Measurements from ENCODE around the gene ACTRT2. TPM values are rescaled to one million over a fixed set of nuclear protein-coding genes. Genes with fewer than 3 reads are reported as not detected.

ACTRT2 gene
- total and polyA plus RNA-seq, 2 experiments from 2014 or later, result not detected

DNA sequence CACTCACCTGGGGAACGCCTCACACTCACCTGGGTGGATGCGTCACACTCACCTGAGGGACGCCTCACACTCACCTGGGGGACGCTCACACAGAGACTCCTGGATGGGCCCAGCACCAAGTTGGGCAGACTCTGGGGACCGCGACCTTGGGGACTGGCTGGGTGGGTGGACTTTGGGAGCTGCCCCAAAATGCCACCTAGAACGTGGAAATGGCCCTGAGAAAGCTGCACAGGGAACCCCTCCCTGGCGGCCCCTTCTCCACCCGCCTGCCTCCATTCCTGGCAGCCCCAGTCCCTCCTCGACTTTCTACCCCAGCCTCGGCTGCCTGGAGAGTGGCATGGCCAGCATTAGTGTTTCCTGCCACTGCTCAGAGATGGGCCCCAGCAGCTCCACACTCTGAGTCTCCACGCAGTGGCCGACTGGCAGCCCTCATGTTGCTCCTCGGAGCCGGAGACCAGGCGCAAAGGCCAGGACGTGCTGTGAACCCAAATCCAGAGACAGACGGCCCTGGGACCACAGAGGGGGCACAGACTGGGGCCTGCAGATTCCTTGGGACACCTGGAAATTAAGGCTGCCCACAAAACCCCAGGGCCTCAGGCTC, 46.5 kb upstream of the ACTRT2 start:
- no peak for ATAC-seq

More for the DNA sequence above, 46.5 kb upstream of the ACTRT2 start:
- Histone ChIP-seq H3K4me3 (no peak overlapping the region), H3K4me2 (no peak overlapping the region), H3K27ac (ENCODE audit: low read depth) (no peak overlapping the region), H3K9me2 (ENCODE audit: insufficient read depth) (no peaks in the 10 kb centered on the region), H4K20me1 (replicated peaks; ENCODE audit: insufficient read depth) (no peaks in the 10 kb centered on the region), H3K36me3 (ENCODE audit: insufficient read depth) (no peaks in the 10 kb centered on the region), H3K79me2 (replicated peaks; ENCODE audit: insufficient read depth) (no peaks in the 10 kb centered on the region), H3K4me1 (ENCODE audit: insufficient read depth) (no peaks in the 10 kb centered on the region), H3F3A (replicated peaks; ENCODE audit: low read depth) (no peaks in the 10 kb centered on the region), H2AFZ (no peak overlapping the region), H3K27me3 (ENCODE audit: insufficient read depth) (no peaks in the 10 kb centered on the region)
- H3K27ac Mint-ChIP-seq, result no peak overlapping the region
- no peak for TF ChIP-seq NANOG (IDR thresholded peaks at IDR 0.05; ENCODE audit: borderline replicate concordance)
- TF ChIP-seq JUNB (IDR thresholded peaks at IDR 0.05; ENCODE audit: unreplicated experiment), result no peak
- TF ChIP-seq, protein P1, sequence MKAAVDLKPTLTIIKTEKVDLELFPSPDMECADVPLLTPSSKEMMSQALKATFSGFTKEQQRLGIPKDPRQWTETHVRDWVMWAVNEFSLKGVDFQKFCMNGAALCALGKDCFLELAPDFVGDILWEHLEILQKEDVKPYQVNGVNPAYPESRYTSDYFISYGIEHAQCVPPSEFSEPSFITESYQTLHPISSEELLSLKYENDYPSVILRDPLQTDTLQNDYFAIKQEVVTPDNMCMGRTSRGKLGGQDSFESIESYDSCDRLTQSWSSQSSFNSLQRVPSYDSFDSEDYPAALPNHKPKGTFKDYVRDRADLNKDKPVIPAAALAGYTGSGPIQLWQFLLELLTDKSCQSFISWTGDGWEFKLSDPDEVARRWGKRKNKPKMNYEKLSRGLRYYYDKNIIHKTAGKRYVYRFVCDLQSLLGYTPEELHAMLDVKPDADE (IDR thresholded peaks at IDR 0.05), result no peak
- no peak for TF ChIP-seq EZH2 (IDR thresholded peaks at IDR 0.05; ENCODE audit: low read depth, unreplicated experiment)
- TF ChIP-seq, protein P2, sequence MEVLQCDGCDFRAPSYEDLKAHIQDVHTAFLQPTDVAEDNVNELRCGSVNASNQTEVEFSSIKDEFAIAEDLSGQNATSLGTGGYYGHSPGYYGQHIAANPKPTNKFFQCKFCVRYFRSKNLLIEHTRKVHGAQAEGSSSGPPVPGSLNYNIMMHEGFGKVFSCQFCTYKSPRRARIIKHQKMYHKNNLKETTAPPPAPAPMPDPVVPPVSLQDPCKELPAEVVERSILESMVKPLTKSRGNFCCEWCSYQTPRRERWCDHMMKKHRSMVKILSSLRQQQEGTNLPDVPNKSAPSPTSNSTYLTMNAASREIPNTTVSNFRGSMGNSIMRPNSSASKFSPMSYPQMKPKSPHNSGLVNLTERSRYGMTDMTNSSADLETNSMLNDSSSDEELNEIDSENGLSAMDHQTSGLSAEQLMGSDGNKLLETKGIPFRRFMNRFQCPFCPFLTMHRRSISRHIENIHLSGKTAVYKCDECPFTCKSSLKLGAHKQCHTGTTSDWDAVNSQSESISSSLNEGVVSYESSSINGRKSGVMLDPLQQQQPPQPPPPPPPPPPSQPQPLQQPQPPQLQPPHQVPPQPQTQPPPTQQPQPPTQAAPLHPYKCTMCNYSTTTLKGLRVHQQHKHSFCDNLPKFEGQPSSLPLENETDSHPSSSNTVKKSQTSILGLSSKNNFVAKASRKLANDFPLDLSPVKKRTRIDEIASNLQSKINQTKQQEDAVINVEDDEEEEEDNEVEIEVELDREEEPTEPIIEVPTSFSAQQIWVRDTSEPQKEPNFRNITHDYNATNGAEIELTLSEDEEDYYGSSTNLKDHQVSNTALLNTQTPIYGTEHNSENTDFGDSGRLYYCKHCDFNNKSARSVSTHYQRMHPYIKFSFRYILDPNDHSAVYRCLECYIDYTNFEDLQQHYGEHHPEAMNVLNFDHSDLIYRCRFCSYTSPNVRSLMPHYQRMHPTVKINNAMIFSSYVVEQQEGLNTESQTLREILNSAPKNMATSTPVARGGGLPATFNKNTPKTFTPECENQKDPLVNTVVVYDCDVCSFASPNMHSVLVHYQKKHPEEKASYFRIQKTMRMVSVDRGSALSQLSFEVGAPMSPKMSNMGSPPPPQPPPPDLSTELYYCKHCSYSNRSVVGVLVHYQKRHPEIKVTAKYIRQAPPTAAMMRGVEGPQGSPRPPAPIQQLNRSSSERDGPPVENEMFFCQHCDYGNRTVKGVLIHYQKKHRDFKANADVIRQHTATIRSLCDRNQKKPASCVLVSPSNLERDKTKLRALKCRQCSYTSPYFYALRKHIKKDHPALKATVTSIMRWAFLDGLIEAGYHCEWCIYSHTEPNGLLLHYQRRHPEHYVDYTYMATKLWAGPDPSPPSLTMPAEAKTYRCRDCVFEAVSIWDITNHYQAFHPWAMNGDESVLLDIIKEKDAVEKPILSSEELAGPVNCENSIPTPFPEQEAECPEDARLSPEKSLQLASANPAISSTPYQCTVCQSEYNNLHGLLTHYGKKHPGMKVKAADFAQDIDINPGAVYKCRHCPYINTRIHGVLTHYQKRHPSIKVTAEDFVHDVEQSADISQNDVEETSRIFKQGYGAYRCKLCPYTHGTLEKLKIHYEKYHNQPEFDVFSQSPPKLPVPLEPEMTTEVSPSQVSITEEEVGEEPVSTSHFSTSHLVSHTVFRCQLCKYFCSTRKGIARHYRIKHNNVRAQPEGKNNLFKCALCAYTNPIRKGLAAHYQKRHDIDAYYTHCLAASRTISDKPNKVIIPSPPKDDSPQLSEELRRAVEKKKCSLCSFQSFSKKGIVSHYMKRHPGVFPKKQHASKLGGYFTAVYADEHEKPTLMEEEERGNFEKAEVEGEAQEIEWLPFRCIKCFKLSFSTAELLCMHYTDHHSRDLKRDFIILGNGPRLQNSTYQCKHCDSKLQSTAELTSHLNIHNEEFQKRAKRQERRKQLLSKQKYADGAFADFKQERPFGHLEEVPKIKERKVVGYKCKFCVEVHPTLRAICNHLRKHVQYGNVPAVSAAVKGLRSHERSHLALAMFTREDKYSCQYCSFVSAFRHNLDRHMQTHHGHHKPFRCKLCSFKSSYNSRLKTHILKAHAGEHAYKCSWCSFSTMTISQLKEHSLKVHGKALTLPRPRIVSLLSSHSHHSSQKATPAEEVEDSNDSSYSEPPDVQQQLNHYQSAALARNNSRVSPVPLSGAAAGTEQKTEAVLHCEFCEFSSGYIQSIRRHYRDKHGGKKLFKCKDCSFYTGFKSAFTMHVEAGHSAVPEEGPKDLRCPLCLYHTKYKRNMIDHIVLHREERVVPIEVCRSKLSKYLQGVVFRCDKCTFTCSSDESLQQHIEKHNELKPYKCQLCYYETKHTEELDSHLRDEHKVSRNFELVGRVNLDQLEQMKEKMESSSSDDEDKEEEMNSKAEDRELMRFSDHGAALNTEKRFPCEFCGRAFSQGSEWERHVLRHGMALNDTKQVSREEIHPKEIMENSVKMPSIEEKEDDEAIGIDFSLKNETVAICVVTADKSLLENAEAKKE (CRISPR knock-in tag; IDR thresholded peaks at IDR 0.05), result no peak
- TF ChIP-seq, protein P3, sequence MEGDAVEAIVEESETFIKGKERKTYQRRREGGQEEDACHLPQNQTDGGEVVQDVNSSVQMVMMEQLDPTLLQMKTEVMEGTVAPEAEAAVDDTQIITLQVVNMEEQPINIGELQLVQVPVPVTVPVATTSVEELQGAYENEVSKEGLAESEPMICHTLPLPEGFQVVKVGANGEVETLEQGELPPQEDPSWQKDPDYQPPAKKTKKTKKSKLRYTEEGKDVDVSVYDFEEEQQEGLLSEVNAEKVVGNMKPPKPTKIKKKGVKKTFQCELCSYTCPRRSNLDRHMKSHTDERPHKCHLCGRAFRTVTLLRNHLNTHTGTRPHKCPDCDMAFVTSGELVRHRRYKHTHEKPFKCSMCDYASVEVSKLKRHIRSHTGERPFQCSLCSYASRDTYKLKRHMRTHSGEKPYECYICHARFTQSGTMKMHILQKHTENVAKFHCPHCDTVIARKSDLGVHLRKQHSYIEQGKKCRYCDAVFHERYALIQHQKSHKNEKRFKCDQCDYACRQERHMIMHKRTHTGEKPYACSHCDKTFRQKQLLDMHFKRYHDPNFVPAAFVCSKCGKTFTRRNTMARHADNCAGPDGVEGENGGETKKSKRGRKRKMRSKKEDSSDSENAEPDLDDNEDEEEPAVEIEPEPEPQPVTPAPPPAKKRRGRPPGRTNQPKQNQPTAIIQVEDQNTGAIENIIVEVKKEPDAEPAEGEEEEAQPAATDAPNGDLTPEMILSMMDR (conservative IDR thresholded peaks at IDR 0.05; ENCODE audit: low read depth in 2 of 2), result no peak
- TF ChIP-seq CREB1 (CRISPR knock-in tag; IDR thresholded peaks at IDR 0.05; ENCODE audit: low read depth), result no peak
- TF ChIP-seq EZH2phosphoT487 (IDR thresholded peaks at IDR 0.05; ENCODE audit: unreplicated experiment), result no peak
- TF ChIP-seq STAT1 (IDR thresholded peaks at IDR 0.05; ENCODE audit: unreplicated experiment), result no peak
- no peak for TF ChIP-seq ZNF331 (CRISPR knock-in tag; IDR thresholded peaks at IDR 0.05; ENCODE audit: low read depth)
- TF ChIP-seq ZNF114 (CRISPR knock-in tag; IDR thresholded peaks at IDR 0.05), result no peak
- no peak for TF ChIP-seq POLR2AphosphoS5 (IDR thresholded peaks at IDR 0.05; ENCODE audit: low read depth)
- H3K9me3 Mint-ChIP-seq, result peaks cover 20% of the 10 kb centered on the region
- H3K4me1 Mint-ChIP-seq, result no peaks in the 10 kb centered on the region
- H3K27me3 Mint-ChIP-seq (ENCODE audit: insufficient read depth, low read depth, poor library complexity), result peaks cover 2% of the 10 kb centered on the region
- DNase-seq (ENCODE audit: low spot score), result no peak
- H3K4me3 Mint-ChIP-seq, result no peak overlapping the region
- peaks cover 4% of the 10 kb centered on the region; the same call in 1 of the 3 replicates for H3K36me3 Mint-ChIP-seq (ENCODE audit: low read depth)

Measured in GM23338 (cell line).